ENCODE results near the gene ANXA3.
"Not testable (repeated sequence)": the region's sequence is repeated elsewhere in the genome, so short reads cannot be mapped to it uniquely, and the experiment has no call there.

The ANXA3 gene

DNA sequence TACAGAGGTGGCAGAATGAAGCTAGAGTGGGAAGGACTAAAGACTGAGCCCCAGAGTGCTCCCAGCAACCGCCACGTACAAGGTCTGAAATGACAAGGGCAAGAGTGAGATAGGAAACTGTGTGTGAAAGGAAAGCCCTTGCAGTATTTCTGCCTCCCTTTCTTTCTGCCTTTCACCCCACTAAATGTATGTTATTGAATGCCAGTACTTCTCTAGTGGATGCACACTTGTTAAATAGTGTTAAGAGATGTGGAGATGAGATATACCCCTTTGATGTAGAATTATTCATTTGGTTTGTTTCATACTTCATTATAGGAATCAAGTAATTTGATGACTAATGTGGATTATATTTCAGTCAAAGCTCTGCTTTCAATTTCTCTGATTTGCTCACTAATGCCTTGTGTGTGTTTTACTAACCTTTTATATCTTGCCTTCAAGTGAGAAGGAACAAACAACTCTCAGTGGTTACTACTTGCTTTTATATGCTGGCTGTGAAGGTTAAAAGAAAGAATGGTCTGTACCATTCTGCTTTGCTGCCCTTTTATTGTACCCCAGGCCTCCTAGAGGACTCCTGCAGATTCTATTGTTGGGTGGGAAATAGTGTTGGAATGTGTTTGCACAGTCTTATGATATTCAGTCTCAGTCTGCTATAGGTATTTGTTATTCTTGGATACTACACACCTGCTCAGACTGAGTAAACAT lies 8.0 kb upstream of the ANXA3 start:
- DNase-seq: no peak

GRCh38 chr4:78544678-78545077 lies 6.9 kb upstream of the ANXA3 start:
- no peak for DNase-seq

- no peak for DNase-seq
Measured at GRCh38 chr4:78545275-78546246, 6.0 kb upstream of the ANXA3 start.

DNA sequence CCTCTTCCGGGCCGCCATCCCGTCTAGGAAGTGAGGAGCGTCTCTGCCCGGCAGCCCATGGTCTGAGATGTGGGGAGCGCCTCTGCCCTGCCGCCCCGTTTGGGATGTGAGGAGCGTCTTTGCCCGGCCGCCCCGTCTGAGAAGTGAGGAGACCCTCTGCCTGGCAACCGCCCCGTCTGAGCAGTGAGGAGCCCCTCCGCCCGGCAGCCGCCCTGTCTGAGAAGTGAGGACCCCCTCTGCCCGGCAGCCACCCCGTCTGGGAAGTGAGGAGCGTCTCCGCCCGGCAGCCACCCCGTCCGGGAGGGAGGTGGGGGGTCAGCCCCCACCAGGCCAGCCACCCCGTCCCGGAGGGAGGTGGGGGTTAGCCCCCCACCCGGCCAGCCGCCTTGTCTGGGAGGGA lies 3.7 kb upstream of the ANXA3 start:
- DNase-seq: not testable (repeated sequence)

DNA sequence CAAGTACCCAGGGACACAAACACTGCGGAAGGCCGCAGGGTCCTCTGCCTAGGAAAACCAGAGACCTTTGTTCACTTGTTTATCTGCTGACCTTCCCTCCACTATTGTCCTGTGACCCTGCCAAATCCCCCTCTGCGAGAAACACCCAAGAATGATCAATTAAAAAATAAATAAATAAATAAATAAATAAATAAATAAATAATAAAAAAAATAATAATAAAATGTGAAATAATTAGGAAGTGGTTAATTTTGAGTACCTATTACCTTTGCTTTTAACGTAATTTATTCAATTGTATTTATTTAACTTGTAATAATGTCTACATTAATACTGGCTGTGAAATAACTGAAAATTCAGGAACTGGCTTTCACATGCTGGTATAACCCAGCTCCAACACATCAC lies 2.7 kb upstream of the ANXA3 start:
- not testable (repeated sequence) for DNase-seq

- DNase-seq: no peak
Measured at GRCh38 chr4:78552389-78553042, 946 bp downstream of the ANXA3 start.

DNA sequence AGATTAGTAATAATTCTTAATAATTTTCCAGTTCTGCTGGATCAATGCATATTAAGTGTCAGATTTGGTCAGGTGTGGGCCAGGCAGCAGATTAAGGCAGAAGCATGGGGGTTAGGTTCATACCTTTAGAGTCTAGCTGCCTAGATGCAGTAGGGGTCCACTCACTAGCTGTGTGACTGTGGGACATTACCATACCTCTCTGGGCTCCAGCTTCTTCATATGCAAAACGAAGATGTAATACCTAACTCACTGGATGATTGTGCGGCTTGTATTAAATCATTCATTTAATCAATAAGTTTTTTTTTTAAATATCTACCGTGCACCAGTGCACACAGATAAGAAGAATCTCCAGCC lies 1.4 kb downstream of the ANXA3 start:
- no peak for DNase-seq

DNA sequence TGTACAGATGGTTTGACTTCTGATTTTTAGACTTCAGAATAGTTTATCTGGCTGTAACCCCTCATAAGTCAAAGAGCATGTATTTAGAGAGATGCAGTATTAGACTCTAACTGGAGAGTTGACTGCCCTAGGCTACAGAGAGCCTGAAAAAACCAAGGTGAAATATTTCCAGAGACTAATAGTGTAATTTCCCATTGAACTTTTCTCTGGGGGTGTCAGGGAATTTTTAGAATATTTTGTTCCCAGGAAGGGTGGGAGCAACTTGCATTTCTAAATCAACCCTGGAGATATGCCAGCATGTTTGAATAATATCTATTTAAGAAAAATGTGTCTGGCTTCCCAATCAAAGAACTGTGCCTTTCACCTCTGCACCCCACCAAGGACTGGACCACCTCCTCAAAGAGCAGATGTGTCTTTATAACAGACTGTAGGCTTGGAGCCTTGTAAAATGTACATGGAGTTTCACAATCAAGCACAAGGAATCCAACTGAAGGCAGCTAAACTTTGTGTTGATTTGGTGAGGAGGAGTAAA lies 2.0 kb downstream of the ANXA3 start:
- no peak for DNase-seq

GRCh38 chr4:78556665-78557064 lies 5.1 kb downstream of the ANXA3 start:
- DNase-seq: no peak

DNA sequence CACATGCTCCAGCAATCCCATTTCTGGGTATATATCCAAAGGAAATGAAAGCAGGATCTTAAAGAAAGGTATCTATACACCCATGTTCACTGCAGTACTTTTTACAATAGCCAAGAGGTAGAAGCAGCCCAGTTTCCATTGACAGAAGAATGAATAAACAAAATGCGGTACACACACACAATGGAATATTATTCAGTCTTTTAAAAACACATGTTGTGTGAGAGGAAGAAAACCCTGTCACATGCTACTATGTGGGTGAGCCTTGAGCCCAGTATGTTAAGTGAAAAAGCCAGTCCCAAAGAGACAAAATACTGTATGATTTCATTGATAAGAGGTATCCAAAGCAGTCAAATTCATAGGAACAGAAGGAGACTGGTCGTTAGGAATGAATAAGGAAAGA lies 6.3 kb downstream of the ANXA3 start:
- no peak for DNase-seq

GRCh38 chr4:78558410-78558809 lies 6.8 kb downstream of the ANXA3 start:
- no peak for DNase-seq

GRCh38 chr4:78560296-78560963 lies 8.9 kb downstream of the ANXA3 start:
- no peak for DNase-seq

DNA sequence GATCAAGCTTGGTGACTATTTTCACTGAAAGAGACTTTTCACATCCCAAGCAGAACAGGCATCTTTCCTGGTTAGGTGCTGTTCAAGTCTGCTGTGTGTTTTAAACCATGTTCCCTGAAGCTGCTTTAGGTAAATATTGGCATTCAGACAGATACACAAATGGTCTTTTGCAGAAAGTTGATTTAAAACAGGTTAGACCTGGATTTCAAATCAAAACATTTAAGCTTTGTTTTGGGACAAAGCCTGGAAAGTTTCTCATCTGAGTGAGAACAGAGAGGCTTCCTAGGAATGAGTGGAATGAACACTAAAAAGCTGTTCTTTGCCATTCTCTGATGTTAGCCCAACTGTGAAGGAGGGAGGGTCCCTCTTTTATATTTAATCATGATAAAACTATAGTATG lies 10.1 kb downstream of the ANXA3 start:
- DNase-seq: no peak

GRCh38 chr4:78562687-78563086 lies 11.1 kb downstream of the ANXA3 start:
- DNase-seq: no peak

DNA sequence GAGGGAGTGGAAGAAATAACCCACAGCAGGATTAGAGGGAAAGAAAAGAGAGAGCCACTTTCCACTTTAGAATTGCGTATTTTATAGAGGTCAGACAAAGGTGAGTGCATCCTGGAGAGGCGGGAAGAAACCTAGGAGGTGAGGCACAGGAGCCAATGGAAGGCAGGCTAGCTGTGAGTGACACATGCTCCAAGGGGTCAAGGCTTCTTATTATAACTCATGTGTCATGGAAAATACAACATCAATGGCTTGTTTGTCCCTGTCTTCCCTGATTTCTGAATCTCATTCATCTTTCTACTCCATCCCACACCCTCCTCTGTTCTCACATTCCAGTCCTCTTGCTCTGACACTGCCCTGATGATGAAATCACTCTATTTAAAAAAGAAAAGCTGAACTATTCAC lies 14.4 kb downstream of the ANXA3 start:
- no peak for DNase-seq

GRCh38 chr4:78566834-78567499 lies 15.4 kb downstream of the ANXA3 start:
- no peak for DNase-seq

DNA sequence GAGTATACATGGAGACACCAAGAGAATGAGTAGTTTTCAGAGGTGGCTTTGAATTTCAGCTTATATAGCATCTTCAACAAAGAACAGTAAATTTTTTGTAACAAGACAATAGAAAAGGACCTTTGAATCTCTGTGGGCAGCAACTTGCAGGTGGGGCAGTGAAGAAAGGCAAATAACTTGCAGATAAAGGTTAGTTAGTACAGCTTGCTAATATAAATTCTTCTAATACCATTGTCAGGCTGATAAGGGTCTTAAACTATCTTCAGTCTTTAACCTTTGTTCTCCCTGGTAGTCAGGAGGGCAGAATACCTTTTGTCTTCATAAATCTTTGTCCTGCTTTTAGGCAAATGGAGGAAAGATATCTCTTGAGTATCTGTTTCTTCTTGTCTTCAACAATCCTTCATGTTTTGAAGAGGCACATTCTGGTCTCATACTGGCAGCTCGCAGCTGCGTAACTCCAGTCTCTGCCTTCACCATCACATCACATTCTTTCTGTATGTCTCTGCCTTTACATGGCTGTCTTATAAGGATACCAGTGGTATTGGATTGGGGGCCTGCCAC lies 16.0 kb downstream of the ANXA3 start:
- DNase-seq: no peak

GRCh38 chr4:78568640-78569305 lies 17.2 kb downstream of the ANXA3 start:
- no peak for DNase-seq

GRCh38 chr4:78569306-78569821 lies 17.8 kb downstream of the ANXA3 start:
- DNase-seq: no peak

DNA sequence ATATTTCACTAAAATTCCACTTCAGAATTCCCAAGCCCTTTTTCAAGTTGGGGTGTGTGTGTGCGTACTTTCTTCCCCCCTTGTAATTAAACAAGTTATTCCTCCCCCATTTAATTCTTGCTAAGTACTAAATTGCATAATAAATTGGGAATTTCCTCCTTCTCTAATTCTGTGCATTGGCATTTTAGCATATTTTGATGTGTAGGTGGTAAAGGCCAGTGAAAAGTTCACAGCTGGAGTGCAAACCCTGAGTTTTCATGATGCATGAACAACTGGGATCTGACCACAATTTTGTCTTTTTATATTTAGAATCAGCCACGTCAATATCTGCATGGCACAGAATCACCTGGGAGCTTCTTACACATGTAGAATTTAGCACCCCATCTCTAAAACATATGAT lies 18.5 kb downstream of the ANXA3 start:
- DNase-seq: no peak

DNA sequence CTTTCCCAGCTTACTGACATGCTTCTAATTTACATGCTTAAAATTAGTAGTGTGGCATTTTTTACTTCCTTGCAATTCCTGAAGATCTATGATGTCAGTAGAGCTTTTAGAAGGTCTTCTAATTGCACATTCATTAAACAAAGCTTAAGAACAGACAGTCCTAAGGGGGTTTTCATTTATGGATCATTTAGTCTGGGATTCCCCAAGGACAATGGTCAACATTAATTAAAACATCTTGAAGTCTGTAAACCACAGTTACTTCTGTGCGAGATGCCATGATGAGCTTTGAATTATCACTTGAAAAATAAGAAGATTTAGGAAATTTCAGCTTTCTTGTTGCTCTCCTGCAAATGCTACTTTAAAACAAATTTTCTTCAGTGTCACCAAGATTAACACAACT lies 20.2 kb downstream of the ANXA3 start:
- no peak for DNase-seq

All from effector CD8-positive, alpha-beta T cell (primary cell).